SK-N-SH (cell line): Measurements from ENCODE around the gene TLE1. TPM values are rescaled to one million over a fixed set of nuclear protein-coding genes. Genes with fewer than 3 reads are reported as not detected.
A peak's percentile ranks its signal among the peaks of the same experiment; 100 is the strongest.

Experiments
- CTCF ChIA-PET: fragments of 300-600, 350-600 bp; formaldehyde crosslinking; extraction: SDS; loops from one replicate; lab custom pipeline; 2021; lab: Yijun Ruan, JAX
- POLR2A ChIA-PET: fragments of 350-600 bp; sonication (Branson Sonifier 250); formaldehyde crosslinking; extraction: SDS; loops from one replicate; lab custom pipeline; 2020; ENCODE audit warnings: antibody characterized with exemption, inconsistent platforms; lab: Yijun Ruan, JAX
- DNase-seq: peaks from one replicate; pipeline ENCODE4 v3.0.0; 2012
- H2AFZ ChIP-seq: fragments of 200-600 bp; sonication (generic); 2 replicates; pipeline ENCODE4 v1.8.1; 2016; ENCODE audit warnings: antibody characterized with exemption, mild to moderate bottlenecking, low read depth
- H3F3A ChIP-seq: fragments of 200-600 bp; sonication (generic); replicated peaks from 2 replicates; pipeline ENCODE3; 2016; ENCODE audit warnings: antibody characterized with exemption, mild to moderate bottlenecking; ENCODE audit not compliant: insufficient read depth
- H3K27ac ChIP-seq, 2 experiments: fragments of 200-500 bp in 1 of 2; fragments of 200-600 bp in 1 of 2; sonication (Bioruptor generic) in 1 of 2; sonication (generic), shearing (Covaris generic) in 1 of 2; 2 replicates each; pipeline versions ENCODE4 v1.5.1 to v1.6.1; 2014 to 2016; ENCODE audit warnings: low read depth in 2 of 2, inconsistent platforms in 1 of 2, low read length in 1 of 2, mild to moderate bottlenecking in 1 of 2, mixed read lengths in 1 of 2
- H3K27me3 ChIP-seq: fragments of 200-600 bp; sonication (generic), shearing (Covaris generic); 2 replicates; pipeline ENCODE4 v1.6.1; 2016; ENCODE audit warnings: mixed run types; ENCODE audit not compliant: insufficient read depth
- H3K36me3 ChIP-seq, 2 experiments: fragments of 200-500 bp in 1 of 2; fragments of 200-600 bp in 1 of 2; sonication (Bioruptor generic) in 1 of 2; sonication (generic) in 1 of 2; replicated peaks in 1 of 2; 2 replicates each; pipeline versions ENCODE3 to v1.5.1; 2014 to 2016; ENCODE audit warnings: low read length in 1 of 2, mild to moderate bottlenecking in 1 of 2; ENCODE audit not compliant: insufficient read depth in 2 of 2, control insufficient read depth in 1 of 2
- H3K4me1 ChIP-seq, 2 experiments: fragments of 200-500 bp in 1 of 2; fragments of 200-600 bp in 1 of 2; sonication (Bioruptor generic) in 1 of 2; sonication (generic), shearing (Covaris generic) in 1 of 2; 2 replicates each; pipeline versions ENCODE4 v1.5.1 to v1.6.1; 2014 to 2016; ENCODE audit warnings: low read depth in 1 of 2, low read length in 1 of 2, mixed run types in 1 of 2; ENCODE audit not compliant: insufficient read depth in 2 of 2, control insufficient read depth in 1 of 2
- H3K4me2 ChIP-seq: fragments of 200-600 bp; sonication (generic), shearing (Covaris generic); 2 replicates; pipeline ENCODE4 v1.6.1; 2017; ENCODE audit warnings: mixed run types
- H3K4me3 ChIP-seq, 2 experiments: fragments of 200-500 bp in 1 of 2; fragments of 200-600 bp in 1 of 2; sonication (Bioruptor generic) in 1 of 2; sonication (generic), shearing (Covaris generic) in 1 of 2; 2 replicates each; pipeline versions ENCODE4 v1.5.1 to v1.8.1; 2014 to 2016; ENCODE audit warnings: low read depth in 2 of 2, inconsistent platforms in 1 of 2, low read length in 1 of 2, mild to moderate bottlenecking in 1 of 2, mixed read lengths in 1 of 2, moderate library complexity in 1 of 2
- H3K79me2 ChIP-seq: fragments of 200-600 bp; sonication (generic); 2 replicates; pipeline ENCODE4 v1.8.1; 2017; ENCODE audit warnings: mild to moderate bottlenecking; ENCODE audit not compliant: insufficient read depth
- H3K9ac ChIP-seq: fragments of 200-600 bp; sonication (generic); 2 replicates; pipeline ENCODE4 v1.6.1; 2017; ENCODE audit warnings: mixed run types
- H3K9me2 ChIP-seq: fragments of 200-600 bp; sonication (generic); 2 replicates; pipeline ENCODE4 v1.6.1; 2017; ENCODE audit warnings: mixed run types
- H3K9me3 ChIP-seq: fragments of 200-600 bp; sonication (generic); 2 replicates; pipeline ENCODE4 v1.6.1; 2017; ENCODE audit warnings: mixed run types, mild to moderate bottlenecking, moderate library complexity
- H4K20me1 ChIP-seq: fragments of 200-600 bp; sonication (generic); 2 replicates; pipeline ENCODE4 v1.6.1; 2017; ENCODE audit warnings: mild to moderate bottlenecking, mixed run types; ENCODE audit not compliant: insufficient read depth
- FOXJ3 ChIP-seq: sonication (generic); formaldehyde crosslinking; IDR thresholded peaks from 2 replicates; pipeline ENCODE4 v1.5.1; 2020; ENCODE audit warnings: mild to moderate bottlenecking, missing genetic modification reagents
- GABPA ChIP-seq: IDR thresholded peaks from 2 replicates; pipeline ENCODE4 v1.4.0; 2012; ENCODE audit warnings: low read depth, mild to moderate bottlenecking
- IRF3 ChIP-seq: fragments of 150-350 bp; IDR thresholded peaks from 2 replicates; pipeline ENCODE4 v1.6.1; 2016; ENCODE audit warnings: mild to moderate bottlenecking, low read depth, low read length
- REST ChIP-seq: IDR thresholded peaks from 2 replicates; pipeline ENCODE4 v1.6.1; 2012; ENCODE audit warnings: mild to moderate bottlenecking, low read depth, low read length, moderate library complexity
- SMC3 ChIP-seq: IDR thresholded peaks from 2 replicates; pipeline ENCODE4 v1.6.1; 2012; ENCODE audit warnings: low read depth, low read length, improper control_type of control experiment
- TCF12 ChIP-seq: IDR thresholded peaks from 2 replicates; pipeline ENCODE4 v1.4.0; 2012
- TEAD4 ChIP-seq: IDR thresholded peaks from 2 replicates; pipeline ENCODE4 v1.4.0; 2012; ENCODE audit warnings: mild to moderate bottlenecking, borderline replicate concordance; ENCODE audit not compliant: insufficient read depth
- USF1 ChIP-seq: IDR thresholded peaks from 2 replicates; pipeline ENCODE4 v1.4.0; 2012; ENCODE audit warnings: low read depth, borderline replicate concordance
- USF2 ChIP-seq: fragments of 150-350 bp; IDR thresholded peaks from 2 replicates; pipeline ENCODE4 v1.6.1; 2017; ENCODE audit warnings: antibody characterized with exemption, low read length, low read depth, borderline replicate concordance
- YY1 ChIP-seq: IDR thresholded peaks from 2 replicates; pipeline ENCODE4 v1.4.0; 2012; ENCODE audit warnings: low read depth, mild to moderate bottlenecking
- ZBTB33 ChIP-seq: IDR thresholded peaks from 2 replicates; pipeline ENCODE4 v1.4.0; 2012; ENCODE audit warnings: low read depth, borderline replicate concordance
- WGBS: methylation state at CpG from one replicate; pipeline ENCODE4 v1.1.6; 2017; ENCODE audit warnings: low lambda C conversion rate; 5-methylcytosine and 5-hydroxymethylcytosine counted together
- polyA plus RNA-seq, 3 experiments: library from polyadenylated mRNA; depleted of rRNA; stranded (reverse); fragments of >200 nt; gene quantifications; 2 replicates each; pipeline ENCODE4 v1.2.3, GENCODE V29; 2012

The TLE1 gene
- polyA plus RNA-seq, 1 of the 3 experiments (the other 2 are of a cell fraction): 33.0 TPM

GRCh38 chr9:81560851-81561732 is 128.3 kb downstream of the TLE1 start:
- H3K9me2 ChIP-seq: no peaks in the 10 kb centered on the region
- peak overlapping the region in 1 of 2 experiments; percentile 80; a peak in 1 of 4 replicates for H3K27ac ChIP-seq
- H3K4me3 ChIP-seq: no peak overlapping the region
- H3K9ac ChIP-seq: no peak overlapping the region
- WGBS: 81% methylated on average over 13 of the region's 13 CpGs
- peaks cover 7 to 41% of the 10 kb centered on the region in 2 experiments for H3K4me1 ChIP-seq
- H2AFZ ChIP-seq: no peak overlapping the region
- H4K20me1 ChIP-seq: no peaks in the 10 kb centered on the region
- no peaks in the 10 kb centered on the region for H3K9me3 ChIP-seq
- TF ChIP-seq YY1 (no peak), USF1 (no peak), IRF3 (no peak), TCF12 (no peak), SMC3 (no peak), TEAD4 (no peak), FOXJ3 (CRISPR knock-in tag) (no peak), ZBTB33 (no peak), GABPA (no peak), REST (no peak), USF2 (no peak)
- no peaks in the 10 kb centered on the region for H3K27me3 ChIP-seq
- POLR2A ChIA-PET: no interaction called here
- CTCF ChIA-PET: no interaction called here
- H3K79me2 ChIP-seq: no peaks in the 10 kb centered on the region
- no peak for DNase-seq
- peaks cover 15% of the 10 kb centered on the region for H3F3A ChIP-seq
- no peaks in the 10 kb centered on the region for H3K36me3 ChIP-seq
- no peak overlapping the region for H3K4me2 ChIP-seq
